ENCODE data around the gene IDH3A.

IDH3A gene

DNA sequence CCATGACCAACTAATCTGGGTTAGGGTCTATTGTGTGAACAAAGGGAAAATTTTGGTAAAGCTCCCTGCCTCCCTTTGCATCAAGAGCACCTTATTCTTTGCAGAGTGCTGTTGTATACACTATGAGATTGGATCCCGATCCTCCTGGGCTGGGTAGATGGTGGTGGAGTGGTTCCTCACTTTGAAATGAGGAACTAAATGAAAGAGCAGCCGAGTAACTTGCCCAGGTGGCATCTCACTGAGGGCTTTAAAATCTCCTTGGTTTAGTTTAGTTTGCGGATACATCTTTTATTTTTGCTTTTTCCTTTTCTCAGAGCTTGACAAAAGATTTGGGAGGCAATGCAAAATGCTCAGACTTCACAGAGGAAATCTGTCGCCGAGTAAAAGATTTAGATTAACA lies 19.4 kb downstream of the IDH3A start:
- no peak for DNase-seq (ENCODE audit: low spot score)

DNA sequence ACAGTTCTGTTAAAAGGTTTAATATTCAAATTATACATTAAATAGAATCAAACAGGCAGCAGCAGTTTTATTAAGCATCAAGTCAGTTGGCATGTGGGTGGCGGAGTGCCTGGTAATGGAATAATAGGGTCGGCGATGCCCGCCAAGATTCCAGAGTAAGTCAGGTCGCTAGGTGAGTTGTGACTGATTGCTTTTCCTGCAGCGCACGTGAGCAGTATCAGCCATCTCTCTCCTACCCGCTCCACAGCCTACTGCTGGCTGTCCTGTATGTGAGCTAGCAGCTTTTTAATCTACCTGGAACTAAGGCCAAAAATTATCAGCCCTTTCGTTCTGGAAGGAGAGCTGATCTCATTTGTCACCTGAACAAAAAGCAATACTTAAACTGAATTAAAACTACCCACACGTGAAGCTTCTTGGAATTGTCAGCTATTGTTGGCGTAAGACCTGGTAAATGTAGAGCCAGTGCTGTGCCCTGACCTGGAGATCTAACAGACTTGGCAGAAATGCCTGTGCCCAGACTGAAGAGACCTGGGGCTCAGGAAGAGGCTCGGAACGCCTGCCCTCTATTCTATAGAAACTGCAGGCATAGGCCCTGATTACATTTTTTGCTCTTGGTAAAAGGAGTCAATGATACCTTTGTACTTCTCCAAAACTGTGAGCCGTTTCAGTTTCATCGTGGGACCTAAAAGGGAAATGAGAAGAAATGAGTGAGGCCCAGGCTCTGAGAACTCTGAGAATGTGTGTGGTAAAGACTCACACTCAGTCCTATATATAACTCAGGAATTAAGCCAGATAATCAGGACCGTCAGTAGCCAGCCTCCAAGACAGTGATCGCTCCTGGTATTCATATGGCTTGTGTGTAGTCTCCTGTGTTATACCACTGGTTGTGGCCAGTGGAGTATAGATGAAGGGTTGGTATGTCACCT lies 21.9 kb downstream of the IDH3A start:
- no peak for DNase-seq (ENCODE audit: low spot score)

DNA sequence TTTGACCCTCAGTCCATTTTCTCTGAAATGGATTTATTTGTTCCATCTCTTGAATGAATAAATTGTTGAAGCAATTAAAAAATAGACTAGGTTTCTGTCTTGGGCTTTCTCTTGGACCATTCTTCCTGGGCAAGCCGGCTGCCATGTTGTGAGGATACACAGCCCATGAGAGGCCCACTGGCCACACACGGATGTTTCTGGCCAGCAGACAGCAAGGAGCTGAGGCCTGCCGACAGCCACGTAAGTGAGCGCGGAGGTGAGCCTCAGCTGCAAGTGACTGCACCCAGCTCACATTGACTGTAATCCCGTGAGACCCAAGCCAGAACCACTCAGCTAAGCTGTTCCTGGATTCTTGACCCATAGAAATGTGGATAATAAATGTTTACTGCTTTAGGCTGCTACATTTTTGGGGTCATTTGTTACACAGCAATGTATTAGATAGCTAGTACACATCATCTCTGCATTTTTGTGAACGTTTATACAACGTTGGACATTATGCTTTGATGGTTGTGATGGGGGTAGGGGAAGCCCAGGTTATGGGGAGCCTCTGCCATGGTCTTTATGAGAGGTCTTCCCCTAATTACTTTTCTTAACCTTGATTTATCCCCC lies 22.8 kb downstream of the IDH3A start:
- no peak for DNase-seq (ENCODE audit: low spot score)

DNA sequence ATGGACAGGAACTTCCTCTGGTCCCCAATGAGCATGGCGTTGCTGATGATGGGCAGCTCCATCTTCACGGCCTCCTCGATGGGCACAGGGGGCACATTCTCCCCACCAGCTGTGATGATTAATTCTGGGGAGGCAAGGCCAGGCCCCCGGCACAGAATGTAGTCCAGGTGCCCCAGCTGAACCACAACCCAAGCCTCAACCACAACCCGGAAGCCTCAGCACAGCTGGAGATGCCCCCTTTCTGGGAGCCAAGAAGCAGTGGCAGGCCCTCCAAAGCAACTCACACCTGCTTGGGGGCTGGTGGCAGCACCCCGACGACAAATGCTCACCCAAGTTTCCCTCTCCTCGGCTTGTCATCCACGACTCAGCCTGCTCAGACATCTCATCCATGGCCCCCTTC lies 25.2 kb downstream of the IDH3A start:
- no peak for DNase-seq (ENCODE audit: low spot score)

DNA sequence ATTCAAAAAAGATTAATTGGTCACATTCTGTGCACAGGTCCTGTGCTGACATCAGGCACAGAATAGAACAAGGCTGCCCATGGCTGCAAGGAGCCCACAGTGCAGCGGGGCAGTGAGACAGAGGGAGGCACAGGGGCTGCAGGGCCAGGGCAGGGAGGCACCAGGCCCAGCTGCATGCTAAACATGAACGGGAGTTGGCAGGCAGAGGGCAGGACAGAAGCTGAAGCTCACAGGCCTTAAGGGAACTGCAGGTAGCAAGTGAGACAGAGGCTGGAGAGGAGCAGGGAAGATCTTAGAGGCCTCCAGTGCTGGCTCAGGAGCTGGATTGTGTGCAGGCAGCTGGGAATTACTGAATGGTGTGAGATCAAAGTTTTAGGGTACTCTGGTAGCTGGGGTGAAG lies 26.2 kb downstream of the IDH3A start:
- DNase-seq (ENCODE audit: low spot score): no peak

DNA sequence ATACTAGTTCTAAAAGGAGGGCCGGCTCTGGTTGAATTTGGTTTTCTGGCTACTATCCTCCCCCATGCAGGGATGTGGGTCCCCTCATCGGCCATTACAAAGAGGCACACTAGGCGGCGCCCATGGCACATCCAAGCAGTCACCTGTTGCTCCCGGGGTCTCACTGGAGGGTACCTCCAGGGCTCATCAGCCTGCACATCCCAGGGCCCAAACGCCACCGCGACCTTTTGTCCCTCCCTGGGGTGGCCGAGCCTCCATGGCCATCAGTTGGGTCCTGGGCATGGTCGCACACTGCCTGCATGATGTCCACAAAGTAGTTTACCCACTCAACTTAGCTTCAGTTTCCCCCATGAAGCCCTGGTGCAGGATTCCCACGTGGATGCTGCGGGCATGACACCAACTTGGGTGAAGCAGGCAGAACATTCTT lies 28.3 kb downstream of the IDH3A start:
- peak; percentile 21 for DNase-seq (ENCODE audit: low spot score)

DNA sequence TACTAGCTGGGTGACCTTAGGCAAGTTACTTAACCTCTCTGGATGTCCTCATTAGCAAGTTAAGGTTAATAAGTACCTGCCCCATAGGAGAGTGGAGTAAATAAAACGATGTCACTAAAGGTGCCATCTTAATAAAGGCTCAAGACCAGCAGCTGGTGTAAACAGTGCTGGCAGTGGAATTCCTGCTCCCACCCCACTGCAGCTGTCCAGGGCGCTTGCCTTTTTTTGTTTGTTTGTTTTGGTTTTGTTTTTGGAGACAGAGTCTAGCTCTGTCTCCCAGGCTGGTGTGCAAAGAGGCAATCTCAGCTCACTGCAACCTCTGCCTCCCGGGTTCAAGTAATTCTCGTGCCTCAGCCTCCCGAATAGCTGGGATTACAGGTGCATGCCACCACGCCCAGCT lies 28.9 kb downstream of the IDH3A start:
- DNase-seq (ENCODE audit: low spot score): no peak

DNA sequence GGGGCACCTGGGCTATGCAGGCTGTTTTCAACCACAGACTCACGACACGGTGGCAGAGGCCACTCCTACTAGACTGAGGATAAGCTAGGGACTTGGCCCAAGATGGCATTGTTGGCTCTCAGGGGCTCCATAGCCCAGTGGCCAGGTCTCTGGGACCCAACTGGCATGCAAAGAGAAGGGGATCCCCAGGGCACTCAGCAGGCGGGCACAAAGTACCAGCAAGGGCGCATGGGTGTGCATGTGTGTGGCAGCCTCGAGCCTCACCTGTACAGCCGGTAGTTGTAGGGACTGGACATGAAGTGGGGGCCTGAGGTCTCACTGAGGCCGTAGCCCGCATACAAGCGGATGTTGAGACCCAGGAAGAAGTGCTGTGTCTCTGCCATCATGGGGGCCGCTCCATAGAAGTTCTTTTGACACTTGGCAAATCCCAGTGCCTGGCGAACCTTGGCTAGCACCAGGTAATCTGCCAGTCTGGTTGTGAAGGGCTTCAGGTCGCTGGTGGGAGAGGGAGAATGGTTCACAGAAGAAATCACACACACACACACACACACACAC lies 30.2 kb downstream of the IDH3A start:
- DNase-seq (ENCODE audit: low spot score): no peak

DNA sequence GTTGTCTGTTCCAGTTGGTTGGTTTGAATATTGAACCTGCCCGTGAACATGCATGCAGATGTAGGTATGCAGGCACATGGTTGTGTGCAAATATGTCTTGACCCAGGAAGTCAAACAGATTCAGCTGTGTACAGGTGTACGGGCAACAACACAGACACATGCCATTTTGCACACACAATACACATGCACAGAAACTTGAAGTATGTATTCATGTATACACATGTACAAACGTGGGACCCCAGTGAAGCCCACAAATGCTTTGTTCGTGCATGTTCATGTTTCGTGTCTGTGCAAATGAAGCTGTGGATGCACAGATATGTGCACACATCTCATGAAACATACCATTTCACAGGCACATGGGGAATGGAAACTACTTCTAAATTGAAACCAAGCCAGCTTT lies 30.7 kb downstream of the IDH3A start:
- DNase-seq (ENCODE audit: low spot score): no peak

DNA sequence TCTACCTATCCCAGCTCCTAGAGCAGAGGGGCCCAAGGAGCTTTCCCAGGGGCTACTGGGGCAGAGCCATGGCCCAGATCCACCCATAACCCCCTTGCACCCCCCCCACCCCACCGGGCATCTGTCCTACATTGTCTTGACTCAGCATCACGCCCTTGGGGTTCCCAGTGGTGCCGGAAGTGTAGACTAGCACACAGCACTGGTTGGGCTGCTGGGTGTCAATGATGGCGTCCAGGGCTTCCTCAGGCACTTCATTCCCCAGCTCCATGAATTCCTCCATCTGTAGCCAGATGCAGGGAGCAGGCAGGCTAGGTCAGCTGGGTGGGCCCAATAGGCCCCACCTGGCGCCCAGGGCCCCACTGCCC lies 33.2 kb downstream of the IDH3A start:
- no peak for DNase-seq (ENCODE audit: low spot score)

DNA sequence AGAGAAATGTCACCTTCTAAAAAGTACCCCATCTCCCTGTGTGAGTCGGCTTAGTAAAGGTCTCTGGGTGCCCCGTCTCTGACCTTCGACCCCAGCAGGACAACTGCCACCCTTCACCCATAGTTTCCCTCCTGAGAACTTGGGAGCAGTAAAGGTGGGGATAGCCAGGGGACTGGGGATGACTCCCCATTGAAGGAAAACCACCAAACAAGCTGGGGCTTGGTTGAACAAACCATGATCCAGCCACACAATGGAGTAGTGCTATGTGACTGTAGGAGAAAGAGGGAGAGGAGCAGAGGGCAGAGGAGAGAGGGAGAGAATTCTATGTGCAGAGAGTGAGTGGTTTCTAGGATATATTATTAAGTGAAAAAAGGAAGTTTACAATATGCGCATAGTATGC lies 33.7 kb downstream of the IDH3A start:
- no peak for DNase-seq (ENCODE audit: low spot score)

DNA sequence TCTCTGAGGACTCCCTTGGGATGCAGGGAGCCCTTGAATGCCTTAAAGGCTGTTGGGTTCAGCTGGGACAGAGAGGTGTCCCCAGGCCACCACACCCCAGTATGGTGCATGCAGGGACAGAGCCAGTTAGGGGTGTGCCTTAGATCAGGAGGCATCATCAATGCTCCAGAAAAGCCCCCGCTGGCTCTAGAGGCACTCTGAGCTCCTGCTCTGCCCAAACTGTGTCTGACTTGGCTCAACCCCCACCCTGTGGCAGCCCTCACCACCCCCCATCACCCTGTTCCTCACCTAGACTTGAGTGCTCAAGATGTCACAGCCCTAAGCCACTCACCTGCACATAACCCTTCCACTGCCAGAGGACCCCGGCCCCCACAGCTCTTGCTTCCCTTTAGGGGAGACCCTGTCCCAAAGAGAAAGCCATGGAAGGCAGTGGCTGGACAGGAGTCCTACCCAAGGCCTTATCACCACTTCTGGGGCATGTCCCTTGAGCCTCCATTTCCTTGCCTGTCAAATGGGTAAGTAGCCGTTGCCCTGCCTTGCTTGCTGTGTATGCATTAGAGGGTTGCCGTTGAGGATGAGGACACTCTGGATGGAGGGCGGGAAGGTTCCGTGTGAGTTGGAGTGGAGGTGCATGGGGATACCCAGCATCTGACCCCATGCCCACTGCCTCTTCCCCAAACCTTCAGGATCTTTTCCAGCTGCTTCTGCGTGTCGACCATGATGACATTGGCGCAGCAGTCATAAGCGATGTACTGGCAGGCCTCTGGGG lies 43.8 kb downstream of the IDH3A start:
- no peak for DNase-seq (ENCODE audit: low spot score)

DNA sequence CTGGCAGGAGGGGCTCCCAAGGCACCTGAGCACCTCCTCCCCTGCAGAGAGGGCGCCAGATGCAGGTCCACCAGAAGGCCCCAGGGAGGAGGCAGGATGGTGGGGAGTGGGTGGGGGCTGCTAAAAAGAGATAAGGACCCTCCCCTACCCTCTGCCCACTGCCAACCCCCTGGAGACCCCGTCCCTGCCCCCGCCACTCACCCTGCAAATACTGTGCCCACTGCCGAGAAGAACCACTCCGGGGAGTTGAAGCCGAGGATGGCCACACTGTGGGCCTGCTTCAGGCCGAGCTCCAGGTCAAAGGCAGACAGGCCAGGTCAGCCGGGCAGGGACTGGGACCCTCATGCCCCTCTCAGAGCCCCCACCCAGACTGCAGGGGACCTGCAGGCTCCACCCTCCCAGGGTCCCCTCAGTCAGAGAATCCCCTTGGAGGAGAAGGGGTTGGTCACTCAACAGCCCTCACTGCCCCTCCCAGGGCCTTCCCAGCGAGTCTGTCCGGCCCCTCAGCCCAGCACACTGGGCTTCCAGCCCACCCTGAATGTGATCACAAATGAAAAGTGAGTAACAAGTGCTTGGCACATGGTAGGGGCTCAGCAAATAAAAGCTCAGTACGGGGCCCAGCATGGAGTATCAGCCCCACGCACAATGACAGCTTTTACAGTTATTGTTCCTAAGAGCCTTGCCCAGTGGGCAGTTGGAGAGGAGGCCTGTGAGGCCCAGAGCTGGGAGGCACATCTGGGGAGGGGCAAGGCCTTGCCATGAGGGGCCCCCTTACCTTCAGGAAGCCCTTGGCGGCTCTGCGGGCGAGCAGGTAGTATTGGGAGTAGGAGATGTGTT lies 44.8 kb downstream of the IDH3A start:
- no peak for DNase-seq (ENCODE audit: low spot score)

DNA sequence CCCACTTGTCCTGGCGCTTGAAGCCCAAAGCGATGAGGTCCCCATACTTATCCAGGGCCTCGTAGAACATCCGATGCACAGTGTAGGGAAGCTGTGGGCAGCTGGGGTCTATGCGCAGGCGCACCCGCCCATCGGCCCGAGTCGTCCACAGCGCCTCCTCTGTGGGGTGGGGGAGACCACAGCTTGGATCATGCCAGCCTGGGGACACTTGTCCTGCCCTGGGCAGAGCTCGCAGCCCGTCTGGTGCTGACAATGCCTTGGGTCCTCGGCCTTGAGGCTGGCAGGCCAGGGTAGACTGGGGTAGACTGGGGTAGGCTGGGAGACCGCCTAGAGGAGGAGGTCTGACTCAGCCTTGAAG lies 45.4 kb downstream of the IDH3A start:
- no peak for DNase-seq (ENCODE audit: low spot score)

DNA sequence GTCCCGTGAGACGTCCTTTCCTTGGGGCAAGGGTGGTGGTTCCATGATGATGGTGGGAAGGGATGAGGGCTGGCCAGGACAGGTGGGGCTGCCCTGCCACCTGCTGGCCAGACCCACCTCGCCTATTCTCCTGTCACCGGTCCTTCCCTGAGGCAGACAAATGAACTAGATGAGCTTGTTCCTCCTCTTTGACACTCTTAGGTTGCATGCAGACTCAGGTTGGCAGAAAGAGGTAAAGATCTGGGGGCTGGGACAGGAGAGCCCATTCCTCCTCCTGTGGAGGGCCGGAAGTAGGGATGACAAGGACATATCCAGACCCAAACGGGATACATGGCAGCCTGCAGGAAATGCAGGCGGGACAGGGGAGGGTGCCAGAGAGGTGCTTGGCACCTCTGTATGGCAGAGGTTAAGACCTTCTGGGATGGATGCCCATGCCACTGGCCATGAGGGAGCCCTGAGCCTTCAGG lies 46.6 kb downstream of the IDH3A start:
- DNase-seq (ENCODE audit: low spot score): peak; percentile 39

DNA sequence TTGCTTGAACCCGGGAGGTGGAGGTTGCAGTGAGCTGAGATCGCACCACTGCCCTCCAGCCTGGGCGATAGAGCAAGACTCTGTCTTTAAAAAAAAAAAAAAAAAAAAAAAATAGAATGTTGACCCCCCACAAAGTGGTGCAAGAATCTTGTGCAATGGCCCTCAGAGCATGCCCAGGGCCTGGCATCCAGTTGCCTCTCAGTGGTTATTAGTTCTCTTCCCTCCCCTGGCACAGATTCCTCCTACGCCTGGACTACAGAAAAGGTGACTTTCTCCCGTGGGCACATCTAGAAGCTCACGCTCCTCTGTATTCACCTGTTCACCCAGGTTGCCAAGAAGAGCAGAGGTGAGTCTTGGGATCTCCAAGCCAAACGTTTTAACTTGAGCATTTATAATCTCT lies 48.5 kb downstream of the IDH3A start:
- no peak for DNase-seq (ENCODE audit: low spot score)

DNA sequence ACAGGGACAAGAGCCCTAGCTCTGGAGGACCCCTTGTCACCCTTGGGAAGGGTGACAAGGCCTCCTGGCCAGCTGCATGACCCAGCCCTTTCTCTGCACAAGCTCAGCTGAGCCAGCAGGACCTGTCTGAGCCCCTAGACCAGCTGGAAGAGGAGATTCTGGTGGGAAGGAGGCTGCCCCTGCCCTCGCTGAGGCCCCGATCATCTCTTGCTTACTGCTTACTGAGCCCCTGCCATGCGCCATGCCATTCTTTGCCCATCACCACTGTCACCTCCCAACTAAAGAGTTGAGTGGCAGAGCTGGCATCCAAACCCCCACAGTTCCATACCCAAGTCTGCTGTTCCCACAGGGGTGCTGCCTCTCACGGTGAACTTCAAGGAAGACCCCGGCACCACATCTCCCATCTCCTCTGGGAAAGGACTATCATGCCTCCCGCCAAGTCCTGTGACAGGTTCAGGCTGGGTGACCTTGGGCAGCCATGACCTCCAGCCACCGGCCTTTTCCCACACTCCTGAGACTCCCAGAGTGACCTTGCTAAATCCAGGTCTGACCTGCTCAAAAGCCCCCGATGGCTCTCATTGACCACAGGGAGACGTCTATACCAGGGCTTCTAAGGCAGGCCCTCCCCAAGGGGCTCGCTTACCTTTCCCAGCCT lies 51.2 kb downstream of the IDH3A start:
- no peak for DNase-seq (ENCODE audit: low spot score)

DNA sequence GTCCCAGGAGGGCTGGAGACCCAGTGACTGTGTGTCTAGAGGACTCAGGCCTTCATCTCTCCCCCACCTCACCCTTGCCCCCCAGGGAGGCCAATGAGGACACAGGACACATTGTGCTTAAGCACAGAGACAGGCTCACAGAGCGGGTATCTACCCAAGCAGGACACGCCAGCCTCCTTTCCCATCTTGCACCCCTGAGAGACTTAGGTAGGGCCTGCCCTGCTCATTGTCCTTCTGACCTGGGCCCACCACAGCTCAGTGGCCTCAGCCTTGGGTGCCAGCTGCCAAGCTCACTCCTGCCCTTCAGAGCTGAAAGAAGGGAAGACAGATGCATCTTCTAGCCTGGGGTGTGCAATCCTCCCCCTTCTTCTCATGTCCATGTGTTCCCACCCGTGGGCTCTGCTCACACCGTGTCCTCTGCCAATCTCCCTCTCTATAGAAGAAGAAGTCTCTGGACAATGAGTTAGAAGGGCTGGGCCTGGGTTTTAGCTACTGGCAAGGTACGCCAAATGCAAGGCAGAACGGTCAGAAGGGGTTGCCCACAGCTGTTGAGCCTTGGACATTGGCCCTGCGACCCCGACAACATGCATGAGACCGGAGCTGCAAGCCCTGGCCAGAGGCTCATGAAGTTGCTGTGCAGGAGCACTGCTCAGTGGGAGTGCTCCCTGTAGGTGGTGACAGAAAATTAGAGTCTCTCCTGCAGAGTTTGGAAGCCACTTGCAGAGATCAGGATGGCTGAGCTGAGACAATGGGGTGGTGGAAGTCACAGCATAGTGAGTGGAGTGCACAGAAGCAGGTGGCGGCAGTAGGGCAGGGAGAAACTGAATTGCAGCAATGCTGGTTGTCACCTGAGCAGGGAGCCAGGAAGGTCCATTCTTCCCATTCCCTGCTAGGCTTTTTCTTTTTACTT lies 52.4 kb downstream of the IDH3A start:
- no peak for DNase-seq (ENCODE audit: low spot score)

DNA sequence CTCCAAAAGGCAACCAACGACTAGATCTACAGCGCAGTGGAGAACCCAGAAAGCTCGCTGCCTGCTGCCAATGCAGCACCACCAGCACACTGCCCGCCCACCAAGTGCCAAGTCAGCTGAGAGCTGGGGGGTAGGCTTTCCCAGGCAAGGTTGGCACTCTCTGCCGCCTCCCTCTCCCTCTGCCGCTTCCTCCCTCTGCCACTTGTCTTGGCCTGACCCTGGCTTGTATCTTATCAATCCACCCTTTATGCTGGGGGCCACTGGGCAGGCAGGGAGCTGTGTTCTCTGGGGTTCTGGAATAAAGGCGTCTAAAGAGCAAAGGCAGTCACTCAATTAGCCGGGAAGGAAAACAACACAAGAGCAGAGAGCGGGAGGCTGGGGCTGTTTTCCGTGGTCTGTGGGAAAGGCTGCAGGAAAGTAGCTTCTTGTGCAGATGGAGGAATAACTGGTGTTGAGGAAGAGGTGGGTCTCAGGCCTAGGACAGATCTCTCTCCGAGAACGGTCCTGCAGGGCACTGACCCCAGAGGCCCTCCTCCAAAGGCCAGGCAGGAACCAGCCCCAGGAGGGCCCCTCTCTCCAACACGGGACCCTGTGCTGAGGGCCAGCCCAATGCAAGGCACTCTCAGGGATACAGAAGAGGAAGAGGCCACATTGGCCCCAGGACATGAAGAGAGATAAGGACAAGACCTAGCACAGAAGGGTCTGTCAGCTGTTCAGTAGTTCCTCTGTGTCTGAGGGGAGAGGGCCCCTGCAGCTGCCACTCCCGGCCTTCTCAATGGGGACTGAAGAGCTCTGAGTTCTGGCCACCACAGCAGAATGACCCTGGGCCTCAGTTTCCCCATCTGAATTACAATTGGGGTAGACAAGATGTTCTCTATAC lies 54.4 kb downstream of the IDH3A start:
- DNase-seq (ENCODE audit: low spot score): no peak
